DLD1 (cell line): ENCODE data around the gene PLAC8.
"Not testable (repeated sequence)": the region's sequence is repeated elsewhere in the genome, so short reads cannot be mapped to it uniquely, and the experiment has no call there.

Experiments
- in situ Hi-C: cut with HindIII; loops from 2 replicates; pipeline ENCODE4 v1.10.0; 2017; ENCODE audit warnings: low sequenced_read_pairs

PLAC8 gene

DNA sequence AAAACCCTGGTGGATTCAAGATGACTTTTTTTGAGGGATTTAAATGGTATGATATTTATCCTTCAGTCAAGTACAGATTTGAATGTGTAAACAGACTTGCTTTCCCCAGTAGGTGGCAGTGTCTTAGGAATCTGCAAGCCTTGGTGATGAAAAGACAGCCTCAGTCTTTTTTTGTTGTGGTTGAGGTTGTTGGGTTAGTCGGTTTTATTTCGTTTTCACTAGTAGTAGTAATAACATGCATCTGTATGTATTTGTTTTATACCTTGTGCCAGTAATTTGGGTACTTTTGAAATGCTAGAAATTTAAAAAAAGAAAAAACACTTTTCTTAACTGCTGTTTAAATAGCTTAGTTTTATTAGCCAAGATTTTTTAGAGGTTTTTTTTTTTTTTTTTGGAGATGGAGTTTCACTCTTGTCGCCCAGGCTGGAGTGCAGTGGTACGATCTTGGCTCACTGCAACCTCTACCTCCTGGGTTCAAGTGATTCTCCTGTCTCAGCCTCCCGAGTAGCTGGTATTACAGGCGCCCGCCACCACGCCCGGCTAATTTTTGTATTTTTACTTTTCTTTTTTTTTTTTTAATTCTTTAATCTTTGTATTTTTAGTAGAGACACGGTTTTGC, 40.3 kb downstream of the PLAC8 start:
- in situ Hi-C loops = no loop called here

GRCh38 chr4:83071116-83071515, 43.4 kb downstream of the PLAC8 start:
- in situ Hi-C loops = no loop called here

DNA sequence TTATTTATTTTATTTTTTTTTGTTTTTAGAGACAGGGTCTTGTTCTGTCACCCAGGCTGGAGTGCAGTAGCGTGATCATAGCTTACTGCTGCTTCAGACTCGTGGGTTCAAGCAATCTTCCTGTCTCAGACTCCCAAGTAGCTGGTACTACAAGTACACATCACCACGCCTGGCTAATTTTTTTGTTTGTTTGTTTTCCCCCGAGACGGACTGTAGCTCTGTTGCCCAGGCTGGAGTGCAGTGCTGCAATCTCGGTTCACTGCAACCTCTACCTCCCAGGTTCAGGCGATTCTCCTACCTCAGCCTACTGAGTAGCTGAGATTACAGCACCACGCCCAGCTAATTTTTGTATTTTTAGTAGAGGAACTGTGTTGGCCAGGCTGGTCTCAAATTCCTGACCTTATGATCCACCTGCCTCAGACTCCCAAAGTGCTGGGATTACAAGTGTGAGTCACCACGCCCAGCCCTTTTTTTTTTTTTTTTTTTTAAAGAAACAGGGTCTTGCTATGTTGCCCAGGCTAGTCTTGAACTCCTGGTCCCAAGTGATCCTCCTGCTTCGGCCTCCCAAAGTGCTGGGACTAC, 47.4 kb downstream of the PLAC8 start:
- in situ Hi-C loops = no loop called here

- in situ Hi-C loops = no loop called here
These were observed 49.3 kb downstream of the PLAC8 start for GRCh38 chr4:83065266-83065665.

GRCh38 chr4:83062739-83063138, 51.8 kb downstream of the PLAC8 start:
- in situ Hi-C loops = no loop called here

DNA sequence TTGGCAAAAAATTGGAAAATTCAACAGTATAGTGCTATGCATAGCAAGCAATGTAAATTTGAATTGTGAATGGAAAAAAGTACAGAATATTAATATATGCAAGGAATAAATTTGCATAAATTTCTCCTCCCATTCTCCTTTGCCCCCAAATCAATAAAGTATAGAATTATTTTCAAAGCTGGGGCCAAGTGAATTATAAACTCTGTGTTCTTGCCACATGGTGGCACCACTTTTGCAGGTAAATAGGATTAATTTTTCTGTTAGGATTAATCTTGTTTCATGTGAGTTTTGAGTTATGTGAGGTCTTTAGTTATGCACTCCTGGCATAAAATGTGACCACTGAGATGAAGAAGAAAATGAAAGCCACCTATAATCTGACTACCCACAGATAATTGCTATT, 59.6 kb downstream of the PLAC8 start:
- in situ Hi-C loops = no loop called here

DNA sequence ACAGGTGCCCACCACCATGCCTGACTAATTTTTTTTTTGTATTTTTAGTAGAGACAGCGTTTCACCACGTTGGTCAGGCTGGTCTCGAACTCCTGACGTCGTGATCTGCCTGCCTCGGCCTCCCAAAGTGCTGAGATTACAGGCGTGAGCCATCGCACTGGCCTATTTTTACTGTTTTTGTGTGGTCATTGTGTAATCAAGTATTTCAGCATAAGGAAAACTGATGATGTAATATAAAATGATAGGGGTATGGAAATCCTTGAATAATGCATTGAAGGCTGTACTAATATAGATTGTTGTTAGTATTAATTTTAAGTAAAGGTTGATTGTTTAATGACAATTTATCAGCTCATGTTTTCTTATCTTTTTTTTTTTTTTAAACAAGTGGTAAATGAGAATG, 65.7 kb downstream of the PLAC8 start:
- in situ Hi-C loops = not testable (repeated sequence)

DNA sequence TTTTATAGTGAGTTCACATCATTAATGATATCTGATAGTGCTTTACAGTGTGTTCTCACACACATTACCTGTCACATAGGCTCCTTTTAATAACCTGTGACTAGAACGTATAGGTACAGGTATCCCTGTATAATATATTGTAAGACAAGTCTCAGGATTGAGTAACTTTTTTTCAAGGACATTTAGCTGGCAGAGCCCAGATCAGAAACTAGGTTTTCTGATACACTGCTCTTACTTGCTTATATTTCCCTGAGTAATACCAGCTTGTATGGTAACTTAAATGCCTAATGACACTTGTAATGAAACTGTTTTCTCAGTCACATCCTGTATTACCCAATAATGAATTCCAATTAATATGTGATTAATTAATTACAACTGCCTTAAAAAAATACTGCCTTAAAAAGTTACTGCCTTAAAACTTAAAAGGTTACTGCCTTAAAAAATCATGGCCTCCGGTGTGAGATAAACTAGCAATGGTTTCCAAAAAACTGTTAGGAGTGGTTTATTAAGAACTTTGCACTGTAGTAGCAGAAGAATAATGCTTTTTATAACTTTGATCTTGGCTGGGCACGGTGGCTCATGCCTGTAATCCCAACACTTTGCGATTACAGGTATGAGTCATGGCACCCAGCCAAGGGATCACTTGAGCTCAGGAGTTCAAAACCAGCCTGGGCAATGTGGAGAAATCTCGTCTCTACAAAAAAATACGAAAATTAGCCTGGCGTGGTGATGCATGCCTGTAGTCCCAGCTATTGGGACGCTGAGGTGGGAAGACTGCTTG, 67.6 kb downstream of the PLAC8 start:
- in situ Hi-C loops = no loop called here

DNA sequence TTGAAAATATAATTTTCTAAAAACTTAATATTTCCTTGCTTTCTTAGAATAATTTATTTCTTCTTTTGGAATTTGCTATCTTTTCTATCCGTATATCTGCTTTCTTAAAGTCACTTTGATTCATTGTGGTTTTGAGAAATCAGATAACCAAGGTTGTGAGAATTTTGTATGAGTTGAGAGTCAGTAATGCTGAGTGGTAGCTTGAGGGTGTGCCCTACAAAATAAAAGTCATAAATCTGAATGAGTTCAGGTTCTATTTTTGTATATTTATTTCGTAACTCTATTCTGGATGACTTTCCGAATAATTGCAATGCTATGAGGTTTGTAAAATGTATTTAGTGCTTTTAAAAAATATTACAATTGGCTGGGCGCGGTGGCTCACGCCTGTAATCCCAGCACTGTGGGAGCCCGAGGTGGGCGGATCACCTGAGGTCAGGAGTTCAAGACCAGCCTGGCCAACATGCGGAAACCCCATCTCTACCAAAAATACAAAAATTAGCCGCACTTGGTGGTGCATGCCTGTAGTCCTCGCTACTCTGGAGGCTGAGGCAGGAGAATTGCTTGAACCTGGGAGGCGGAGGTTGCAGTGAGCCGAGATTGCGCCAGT, 70.6 kb downstream of the PLAC8 start:
- in situ Hi-C loops = no loop called here

DNA sequence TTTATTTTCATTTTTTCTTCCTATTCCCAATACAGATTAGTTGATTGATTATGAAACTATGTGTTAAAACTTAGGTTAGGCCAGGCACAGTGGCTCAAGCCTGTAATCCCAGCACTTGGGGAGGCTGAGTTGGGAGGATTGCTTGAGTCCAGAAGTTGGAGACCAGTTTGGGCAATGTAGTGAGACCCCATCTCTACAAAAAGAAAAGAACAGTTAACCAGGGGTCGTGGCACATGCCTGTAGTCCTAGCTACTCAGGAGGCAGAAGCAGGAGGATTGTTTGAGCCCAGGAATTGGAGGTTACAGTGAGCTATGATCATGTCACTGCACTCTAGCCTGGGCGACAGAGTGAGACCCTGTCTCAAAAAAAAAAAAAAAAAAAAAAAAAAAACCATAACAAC, 71.4 kb downstream of the PLAC8 start:
- in situ Hi-C loops = not testable (repeated sequence)

DNA sequence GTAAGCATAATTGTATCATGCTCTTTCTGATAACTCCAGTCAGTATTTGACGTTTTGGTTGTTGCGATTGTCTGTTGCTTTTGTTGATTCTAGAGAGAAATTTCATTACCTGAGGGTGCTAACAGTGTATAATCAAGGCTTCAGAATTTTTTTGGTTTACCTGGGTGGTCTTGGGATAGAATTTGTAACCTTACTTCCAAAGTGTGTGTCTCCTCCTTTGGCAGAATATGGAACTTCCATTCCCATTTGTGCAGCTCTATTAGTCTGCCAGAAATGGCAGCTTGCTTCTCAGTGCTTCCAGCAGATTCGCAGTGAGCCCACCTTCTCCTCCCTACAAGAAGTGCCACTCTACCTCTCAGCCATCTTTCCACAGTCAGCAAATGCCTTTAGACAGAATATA, 74.3 kb downstream of the PLAC8 start:
- in situ Hi-C loops = no loop called here
